ENCODE data around the gene GAGE12H. TPM values are rescaled to one million over a fixed set of nuclear protein-coding genes. Genes with fewer than 3 reads are reported as not detected.

Gene GAGE12H
- total RNA-seq, 1 experiment from 2014 or later, result not detected

Small RNA genes within 50 kb of the gene (small RNA-seq; reads per million reads assigned to genes)
- gene GAGE12B, result not detected

Other genes with a start within 250 kb of the GAGE12H start
- not detected in 2 replicates for gene GAGE13, start 248.4 kb upstream of the GAGE12H start, total RNA-seq (2014; rRNA removed; shearing (Covaris generic); ENCODE audit: low replicate concordance)
- gene GAGE12C, start 47.8 kb upstream of the GAGE12H start, total RNA-seq (2014; rRNA removed; shearing (Covaris generic); ENCODE audit: low replicate concordance), result not detected in 2 replicates
- gene GAGE12D, start 38.2 kb upstream of the GAGE12H start, total RNA-seq (2014; rRNA removed; shearing (Covaris generic); ENCODE audit: low replicate concordance), result not detected in 2 replicates
- gene GAGE12E, start 28.7 kb upstream of the GAGE12H start, total RNA-seq (2014; rRNA removed; shearing (Covaris generic); ENCODE audit: low replicate concordance), result not detected in 2 replicates
- gene GAGE12F, start 19.1 kb upstream of the GAGE12H start, total RNA-seq (2014; rRNA removed; shearing (Covaris generic); ENCODE audit: low replicate concordance), result not detected in 2 replicates
- not detected in 2 replicates for gene GAGE12G, start 9.5 kb upstream of the GAGE12H start, total RNA-seq (2014; rRNA removed; shearing (Covaris generic); ENCODE audit: low replicate concordance)
- gene GAGE2A, start 9.5 kb downstream of the GAGE12H start, total RNA-seq (2014; rRNA removed; shearing (Covaris generic); ENCODE audit: low replicate concordance), result not detected in 2 replicates
- not detected in 2 replicates for gene GAGE1, start 19.1 kb downstream of the GAGE12H start, total RNA-seq (2014; rRNA removed; shearing (Covaris generic); ENCODE audit: low replicate concordance)
- not detected in 2 replicates for gene PAGE1, start 116.0 kb downstream of the GAGE12H start, total RNA-seq (2014; rRNA removed; shearing (Covaris generic); ENCODE audit: low replicate concordance)
- gene PAGE4, start 249.4 kb downstream of the GAGE12H start, total RNA-seq (2014; rRNA removed; shearing (Covaris generic); ENCODE audit: low replicate concordance), result not detected in 2 replicates